Middle frontal gyrus (tissue), 1 donor: ENCODE results near the gene INPP5B.

Experiments
- DNase-seq: peaks from one replicate; pipeline ENCODE4 v3.0.0-alpha.2; 2015; ENCODE audit warnings: low spot score; ENCODE audit errors: extremely low spot score

Gene INPP5B

GRCh38 chr1:37841652-37842051 is 105.2 kb downstream of the INPP5B start:
- DNase-seq = no peak

- DNase-seq = no peak
Measured at GRCh38 chr1:37840711-37841110, 106.1 kb downstream of the INPP5B start.

GRCh38 chr1:37839676-37840075 is 107.2 kb downstream of the INPP5B start:
- DNase-seq = no peak

GRCh38 chr1:37836788-37837187 is 110.1 kb downstream of the INPP5B start:
- DNase-seq = no peak

- no peak for DNase-seq
Measured at GRCh38 chr1:37831809-37832208, 115.0 kb downstream of the INPP5B start.

- DNase-seq = no peak
Measured at GRCh38 chr1:37831109-37831508, 115.7 kb downstream of the INPP5B start.

- no peak for DNase-seq
Measured at GRCh38 chr1:37828410-37829074, 118.3 kb downstream of the INPP5B start.

- no peak for DNase-seq
Measured at GRCh38 chr1:37825506-37825905, 121.3 kb downstream of the INPP5B start.

- DNase-seq = no peak
Measured at GRCh38 chr1:37824001-37824400, 122.9 kb downstream of the INPP5B start.

GRCh38 chr1:37822906-37823815 is 123.7 kb downstream of the INPP5B start:
- no peak for DNase-seq

- no peak for DNase-seq
Measured at GRCh38 chr1:37821481-37821880, 125.4 kb downstream of the INPP5B start.

- DNase-seq = peak; percentile 60
Measured at GRCh38 chr1:37817481-37817880, 129.4 kb downstream of the INPP5B start.

GRCh38 chr1:37814252-37814651 is 132.6 kb downstream of the INPP5B start:
- no peak for DNase-seq

GRCh38 chr1:37813529-37814145 is 133.2 kb downstream of the INPP5B start:
- no peak for DNase-seq

- DNase-seq = no peak
Measured at GRCh38 chr1:37811027-37811655, 135.7 kb downstream of the INPP5B start.
